ENCODE measurements around the gene MRPL38. TPM values are rescaled to one million over a fixed set of nuclear protein-coding genes. Genes with fewer than 3 reads are reported as not detected.

MRPL38 gene
- total RNA-seq, 3 donors from 2014 or later (not counting 1 experiment from before 2014, with no cell fraction given): 68.6 to 110 (median 96.7) TPM

DNA sequence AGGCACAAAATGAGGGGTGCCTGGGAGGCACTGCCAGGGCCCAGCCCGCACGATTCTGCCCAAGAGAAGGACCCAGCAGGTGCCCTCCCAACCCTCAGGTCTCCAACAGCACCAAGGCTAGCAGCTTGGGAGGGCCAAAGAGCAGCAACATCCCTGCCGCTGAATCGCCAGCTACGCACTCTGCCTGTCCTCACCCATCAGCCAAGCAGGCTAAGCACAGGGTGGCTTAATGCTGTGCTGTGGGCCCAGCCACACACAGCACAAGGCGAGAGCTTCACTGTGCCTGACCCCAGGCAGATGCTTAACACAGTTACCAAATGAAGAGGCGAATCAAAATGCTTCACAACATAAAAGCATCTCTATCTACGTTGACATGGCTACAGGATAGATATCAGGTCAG is 10.6 kb upstream of the MRPL38 start:
- H3K27me3 ChIP-seq (ENCODE audit: control insufficient read depth, insufficient read depth, low read length): no peaks in the 10 kb centered on the region
- H3K4me1 Mint-ChIP-seq: peaks cover 0 to 5% of the 10 kb centered on the region in 2 donors
- peaks cover 11% of the 10 kb centered on the region for H3K4me1 ChIP-seq (ENCODE audit: control insufficient read depth, insufficient read depth, low read length)
- H3K9me3 Mint-ChIP-seq: no peaks in the 10 kb centered on the region
- H3K27ac ChIP-seq (ENCODE audit: low read length): no peak overlapping the region
- no peaks in the 10 kb centered on the region for H3K9me3 ChIP-seq (ENCODE audit: control insufficient read depth, insufficient read depth, low read length)
- intact Hi-C loops (cut with micrococcal nuclease): no loop called here
- no peaks in the 10 kb centered on the region for H3K36me3 Mint-ChIP-seq
- no peak overlapping the region for H3K27ac Mint-ChIP-seq
- no peak overlapping the region for H3K4me3 ChIP-seq (ENCODE audit: low read length)
- no peak overlapping the region for H3K4me3 Mint-ChIP-seq
- no peak for ATAC-seq
- H3K27me3 Mint-ChIP-seq (ENCODE audit: low read depth in 2 of 2): no peaks in the 10 kb centered on the region
- TF ChIP-seq CTCF (IDR thresholded peaks at IDR 0.05): no peak
- 98% methylated on average over 6 of the region's 8 CpGs for WGBS (ENCODE audit: insufficient coverage)
- no peak for DNase-seq
- peaks cover 5% of the 10 kb centered on the region for H3K36me3 ChIP-seq (ENCODE audit: control insufficient read depth, insufficient read depth, low read length)

DNA sequence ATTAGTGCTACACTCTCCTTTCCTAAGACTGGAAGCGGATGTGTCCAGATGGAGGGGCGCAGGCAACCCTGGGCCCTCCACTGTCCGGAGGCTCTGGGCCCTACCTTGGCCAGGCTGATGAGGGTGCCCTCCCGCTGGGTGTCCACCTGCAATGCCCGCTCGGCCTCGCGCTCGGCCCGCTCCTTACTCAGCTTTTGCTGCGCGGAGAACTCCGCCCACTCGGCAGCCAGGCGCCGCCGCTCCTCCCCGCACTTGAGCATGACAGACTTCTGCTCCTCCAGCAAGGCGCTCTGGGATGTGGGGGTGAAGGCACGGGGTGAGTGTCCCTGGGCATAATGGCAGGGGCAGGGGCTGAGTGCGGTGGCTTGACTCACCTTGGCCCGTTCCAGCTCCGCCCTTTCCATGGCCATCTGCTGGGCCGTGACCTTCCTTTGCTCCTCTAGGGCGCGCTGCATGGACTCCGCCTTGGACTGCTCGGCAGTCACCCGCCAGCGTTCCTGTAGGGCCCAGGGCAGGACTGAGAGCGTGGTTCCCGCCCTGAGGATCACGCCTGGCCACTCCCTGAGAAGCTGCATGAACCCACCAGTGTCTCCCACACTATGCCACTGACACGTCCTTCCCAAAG is 10.1 kb upstream of the MRPL38 start:
- Histone ChIP-seq H3K4me3 (ENCODE audit: low read length) (no peak overlapping the region), H3K9me3 (ENCODE audit: control insufficient read depth, insufficient read depth, low read length) (no peaks in the 10 kb centered on the region), H3K27ac (ENCODE audit: low read length) (no peak overlapping the region), H3K4me1 (ENCODE audit: control insufficient read depth, insufficient read depth, low read length) (peaks cover 11% of the 10 kb centered on the region), H3K27me3 (ENCODE audit: control insufficient read depth, insufficient read depth, low read length) (no peaks in the 10 kb centered on the region), H3K36me3 (ENCODE audit: control insufficient read depth, insufficient read depth, low read length) (peaks cover 5% of the 10 kb centered on the region)
- H3K27me3 Mint-ChIP-seq (ENCODE audit: low read depth in 2 of 2): no peaks in the 10 kb centered on the region
- WGBS (ENCODE audit: insufficient coverage): 96% methylated on average over 34 of the region's 34 CpGs
- H3K4me1 Mint-ChIP-seq: peaks cover 0 to 5% of the 10 kb centered on the region in 2 donors
- H3K9me3 Mint-ChIP-seq: no peaks in the 10 kb centered on the region
- TF ChIP-seq CTCF (IDR thresholded peaks at IDR 0.05): no peak
- H3K4me3 Mint-ChIP-seq: no peak overlapping the region
- no peaks in the 10 kb centered on the region for H3K36me3 Mint-ChIP-seq
- ATAC-seq (no peak), DNase-seq (no peak)
- intact Hi-C loops (cut with micrococcal nuclease): no loop called here
- H3K27ac Mint-ChIP-seq: no peak overlapping the region

- H3K4me1 Mint-ChIP-seq: peaks cover 0 to 5% of the 10 kb centered on the region in 2 donors
- no peak overlapping the region for H3K4me3 ChIP-seq (ENCODE audit: low read length)
- H3K4me3 Mint-ChIP-seq: no peak overlapping the region
- H3K36me3 ChIP-seq (ENCODE audit: control insufficient read depth, insufficient read depth, low read length): peaks cover 5% of the 10 kb centered on the region
- H3K4me1 ChIP-seq (ENCODE audit: control insufficient read depth, insufficient read depth, low read length): peaks cover 11% of the 10 kb centered on the region
- intact Hi-C loops (cut with micrococcal nuclease): no loop called here
- H3K36me3 Mint-ChIP-seq: no peaks in the 10 kb centered on the region
- no peak for TF ChIP-seq CTCF (IDR thresholded peaks at IDR 0.05)
- H3K27ac Mint-ChIP-seq: no peak overlapping the region
- no peak for ATAC-seq
- H3K27me3 ChIP-seq (ENCODE audit: control insufficient read depth, insufficient read depth, low read length): no peaks in the 10 kb centered on the region
- H3K9me3 ChIP-seq (ENCODE audit: control insufficient read depth, insufficient read depth, low read length): no peaks in the 10 kb centered on the region
- H3K27ac ChIP-seq (ENCODE audit: low read length): no peak overlapping the region
- H3K27me3 Mint-ChIP-seq (ENCODE audit: low read depth in 2 of 2): no peaks in the 10 kb centered on the region
- WGBS (ENCODE audit: insufficient coverage): 97% methylated on average over 32 of the region's 32 CpGs
- no peaks in the 10 kb centered on the region for H3K9me3 Mint-ChIP-seq
- DNase-seq: no peak
Observed at GRCh38 chr17:75913537-75914210, 9.0 kb upstream of the MRPL38 start.
